ENCODE data around the gene SERPINI1.

SERPINI1 gene

GRCh38 chr3:167761302-167761701 is 25.8 kb downstream of the SERPINI1 start:
- H3K4me2 ChIP-seq (ENCODE audit: low read length) = no peak overlapping the region
- no peak overlapping the region for H3K9ac ChIP-seq (ENCODE audit: low read depth, low read length)
- no peaks in the 10 kb centered on the region for H3K9me3 ChIP-seq (replicated peaks; ENCODE audit: low read length)
- no peaks in the 10 kb centered on the region for H3K27me3 ChIP-seq (ENCODE audit: control insufficient read depth, insufficient read depth, low read length)
- no peaks in the 10 kb centered on the region for H3K36me3 ChIP-seq (ENCODE audit: insufficient read depth, low read length)
- H3K4me3 ChIP-seq (ENCODE audit: low read length) = no peak overlapping the region
- no peaks in the 10 kb centered on the region for H3K4me1 ChIP-seq (ENCODE audit: control insufficient read depth, insufficient read depth, low read length)

GRCh38 chr3:167762296-167762695 is 26.8 kb downstream of the SERPINI1 start:
- no peak overlapping the region for H3K4me2 ChIP-seq (ENCODE audit: low read length)
- no peaks in the 10 kb centered on the region for H3K9me3 ChIP-seq (replicated peaks; ENCODE audit: low read length)
- H3K27me3 ChIP-seq (ENCODE audit: control insufficient read depth, insufficient read depth, low read length) = no peaks in the 10 kb centered on the region
- H3K4me3 ChIP-seq (ENCODE audit: low read length) = no peak overlapping the region
- H3K4me1 ChIP-seq (ENCODE audit: control insufficient read depth, insufficient read depth, low read length) = no peaks in the 10 kb centered on the region
- H3K36me3 ChIP-seq (ENCODE audit: insufficient read depth, low read length) = no peaks in the 10 kb centered on the region
- H3K9ac ChIP-seq (ENCODE audit: low read depth, low read length) = no peak overlapping the region

- H3K9ac ChIP-seq (ENCODE audit: low read depth, low read length) = no peak overlapping the region
- no peaks in the 10 kb centered on the region for H3K9me3 ChIP-seq (replicated peaks; ENCODE audit: low read length)
- no peak overlapping the region for H3K4me2 ChIP-seq (ENCODE audit: low read length)
- H3K4me3 ChIP-seq (ENCODE audit: low read length) = no peak overlapping the region
- no peaks in the 10 kb centered on the region for H3K4me1 ChIP-seq (ENCODE audit: control insufficient read depth, insufficient read depth, low read length)
- no peaks in the 10 kb centered on the region for H3K36me3 ChIP-seq (ENCODE audit: insufficient read depth, low read length)
- H3K27me3 ChIP-seq (ENCODE audit: control insufficient read depth, insufficient read depth, low read length) = no peaks in the 10 kb centered on the region
Measured at GRCh38 chr3:167772992-167773391, 37.5 kb downstream of the SERPINI1 start.

GRCh38 chr3:167773584-167773983 is 38.1 kb downstream of the SERPINI1 start:
- Histone ChIP-seq H3K4me1 (ENCODE audit: control insufficient read depth, insufficient read depth, low read length) (no peaks in the 10 kb centered on the region), H3K9me3 (replicated peaks; ENCODE audit: low read length) (no peaks in the 10 kb centered on the region), H3K27me3 (ENCODE audit: control insufficient read depth, insufficient read depth, low read length) (no peaks in the 10 kb centered on the region), H3K4me3 (ENCODE audit: low read length) (no peak overlapping the region), H3K4me2 (ENCODE audit: low read length) (no peak overlapping the region), H3K9ac (ENCODE audit: low read depth, low read length) (no peak overlapping the region), H3K36me3 (ENCODE audit: insufficient read depth, low read length) (no peaks in the 10 kb centered on the region)

GRCh38 chr3:167776066-167776685 is 40.7 kb downstream of the SERPINI1 start:
- Histone ChIP-seq H3K27me3 (ENCODE audit: control insufficient read depth, insufficient read depth, low read length) (no peaks in the 10 kb centered on the region), H3K4me2 (ENCODE audit: low read length) (no peak overlapping the region), H3K9ac (ENCODE audit: low read depth, low read length) (no peak overlapping the region), H3K9me3 (replicated peaks; ENCODE audit: low read length) (no peaks in the 10 kb centered on the region), H3K4me3 (ENCODE audit: low read length) (no peak overlapping the region), H3K4me1 (ENCODE audit: control insufficient read depth, insufficient read depth, low read length) (no peaks in the 10 kb centered on the region), H3K36me3 (ENCODE audit: insufficient read depth, low read length) (no peaks in the 10 kb centered on the region)

GRCh38 chr3:167777356-167777755 is 41.8 kb downstream of the SERPINI1 start:
- H3K4me1 ChIP-seq (ENCODE audit: control insufficient read depth, insufficient read depth, low read length) = no peaks in the 10 kb centered on the region
- H3K27me3 ChIP-seq (ENCODE audit: control insufficient read depth, insufficient read depth, low read length) = no peaks in the 10 kb centered on the region
- H3K9ac ChIP-seq (ENCODE audit: low read depth, low read length) = no peak overlapping the region
- no peaks in the 10 kb centered on the region for H3K9me3 ChIP-seq (replicated peaks; ENCODE audit: low read length)
- H3K36me3 ChIP-seq (ENCODE audit: insufficient read depth, low read length) = no peaks in the 10 kb centered on the region
- H3K4me2 ChIP-seq (ENCODE audit: low read length) = no peak overlapping the region
- H3K4me3 ChIP-seq (ENCODE audit: low read length) = no peak overlapping the region

GRCh38 chr3:167780214-167780883 is 44.8 kb downstream of the SERPINI1 start:
- no peak overlapping the region for H3K4me2 ChIP-seq (ENCODE audit: low read length)
- H3K27me3 ChIP-seq (ENCODE audit: control insufficient read depth, insufficient read depth, low read length) = no peaks in the 10 kb centered on the region
- H3K36me3 ChIP-seq (ENCODE audit: insufficient read depth, low read length) = no peaks in the 10 kb centered on the region
- no peaks in the 10 kb centered on the region for H3K9me3 ChIP-seq (replicated peaks; ENCODE audit: low read length)
- no peak overlapping the region for H3K9ac ChIP-seq (ENCODE audit: low read depth, low read length)
- no peak overlapping the region for H3K4me3 ChIP-seq (ENCODE audit: low read length)
- H3K4me1 ChIP-seq (ENCODE audit: control insufficient read depth, insufficient read depth, low read length) = no peaks in the 10 kb centered on the region

- H3K27me3 ChIP-seq (ENCODE audit: control insufficient read depth, insufficient read depth, low read length) = no peaks in the 10 kb centered on the region
- no peak overlapping the region for H3K9ac ChIP-seq (ENCODE audit: low read depth, low read length)
- no peaks in the 10 kb centered on the region for H3K36me3 ChIP-seq (ENCODE audit: insufficient read depth, low read length)
- H3K4me2 ChIP-seq (ENCODE audit: low read length) = no peak overlapping the region
- H3K4me3 ChIP-seq (ENCODE audit: low read length) = no peak overlapping the region
- H3K4me1 ChIP-seq (ENCODE audit: control insufficient read depth, insufficient read depth, low read length) = no peaks in the 10 kb centered on the region
- no peaks in the 10 kb centered on the region for H3K9me3 ChIP-seq (replicated peaks; ENCODE audit: low read length)
Measured at GRCh38 chr3:167783781-167784180, 48.3 kb downstream of the SERPINI1 start.

GRCh38 chr3:167785790-167786189 is 50.3 kb downstream of the SERPINI1 start:
- Histone ChIP-seq H3K4me2 (ENCODE audit: low read length) (no peak overlapping the region), H3K9ac (ENCODE audit: low read depth, low read length) (no peak overlapping the region), H3K36me3 (ENCODE audit: insufficient read depth, low read length) (no peaks in the 10 kb centered on the region), H3K9me3 (replicated peaks; ENCODE audit: low read length) (no peaks in the 10 kb centered on the region), H3K4me1 (ENCODE audit: control insufficient read depth, insufficient read depth, low read length) (no peaks in the 10 kb centered on the region), H3K4me3 (ENCODE audit: low read length) (no peak overlapping the region), H3K27me3 (ENCODE audit: control insufficient read depth, insufficient read depth, low read length) (no peaks in the 10 kb centered on the region)

DNA sequence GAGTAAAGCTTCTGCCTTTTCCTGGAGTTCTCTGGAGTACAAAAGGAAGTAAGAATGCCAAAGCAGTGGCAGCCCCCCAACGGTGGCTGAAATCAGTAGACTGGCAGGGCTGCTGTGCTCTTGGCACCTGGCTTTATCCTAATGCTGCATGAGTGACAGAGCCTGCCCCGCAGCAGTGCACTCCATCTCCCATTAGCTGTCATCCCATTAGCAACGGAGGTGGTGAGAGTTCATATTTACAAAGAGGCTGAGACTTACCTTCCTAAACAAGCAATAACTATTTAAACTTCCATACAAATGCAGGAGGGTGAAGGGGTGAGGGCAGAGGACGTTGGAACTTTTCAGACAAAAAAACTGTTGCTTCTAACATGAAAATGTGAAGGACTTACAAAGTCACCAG is 51.9 kb downstream of the SERPINI1 start:
- Histone ChIP-seq H3K9ac (ENCODE audit: low read depth, low read length) (no peak overlapping the region), H3K27me3 (ENCODE audit: control insufficient read depth, insufficient read depth, low read length) (no peaks in the 10 kb centered on the region), H3K36me3 (ENCODE audit: insufficient read depth, low read length) (no peaks in the 10 kb centered on the region), H3K4me1 (ENCODE audit: control insufficient read depth, insufficient read depth, low read length) (no peaks in the 10 kb centered on the region), H3K9me3 (replicated peaks; ENCODE audit: low read length) (no peaks in the 10 kb centered on the region), H3K4me2 (ENCODE audit: low read length) (no peak overlapping the region), H3K4me3 (ENCODE audit: low read length) (no peak overlapping the region)

DNA sequence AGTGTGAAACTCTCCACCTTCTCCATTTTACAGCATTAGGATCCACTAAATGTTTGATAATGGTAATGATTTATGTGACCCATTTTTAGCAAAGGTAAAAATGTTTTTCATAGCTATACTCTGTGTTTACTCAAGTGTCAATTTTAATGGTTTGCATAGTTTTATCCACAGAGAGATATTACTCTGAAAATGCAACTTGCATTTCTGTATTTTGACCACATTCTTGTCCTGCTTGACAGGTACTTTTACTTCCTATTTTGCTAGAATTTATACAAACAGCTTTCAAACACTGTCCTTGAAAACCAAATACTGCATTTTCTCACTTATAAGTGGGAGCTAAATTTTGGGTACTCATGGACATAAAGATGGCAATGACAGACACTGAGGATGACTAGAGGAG is 62.9 kb downstream of the SERPINI1 start:
- H3K4me2 ChIP-seq (ENCODE audit: low read length) = no peak overlapping the region
- H3K4me1 ChIP-seq (ENCODE audit: control insufficient read depth, insufficient read depth, low read length) = no peaks in the 10 kb centered on the region
- no peak overlapping the region for H3K9ac ChIP-seq (ENCODE audit: low read depth, low read length)
- H3K27me3 ChIP-seq (ENCODE audit: control insufficient read depth, insufficient read depth, low read length) = no peaks in the 10 kb centered on the region
- no peaks in the 10 kb centered on the region for H3K9me3 ChIP-seq (replicated peaks; ENCODE audit: low read length)
- no peak overlapping the region for H3K4me3 ChIP-seq (ENCODE audit: low read length)
- H3K36me3 ChIP-seq (ENCODE audit: insufficient read depth, low read length) = no peaks in the 10 kb centered on the region

GRCh38 chr3:167808910-167809309 is 73.4 kb downstream of the SERPINI1 start:
- Histone ChIP-seq H3K4me2 (ENCODE audit: low read length) (no peak overlapping the region), H3K27me3 (ENCODE audit: control insufficient read depth, insufficient read depth, low read length) (no peaks in the 10 kb centered on the region), H3K9ac (ENCODE audit: low read depth, low read length) (no peak overlapping the region), H3K4me1 (ENCODE audit: control insufficient read depth, insufficient read depth, low read length) (peaks cover 27% of the 10 kb centered on the region), H3K36me3 (ENCODE audit: insufficient read depth, low read length) (no peaks in the 10 kb centered on the region), H3K9me3 (replicated peaks; ENCODE audit: low read length) (no peaks in the 10 kb centered on the region), H3K4me3 (ENCODE audit: low read length) (no peak overlapping the region)
